ENCODE measurements around the gene MAP2K4.
"Not testable (repeated sequence)": the region's sequence is repeated elsewhere in the genome, so short reads cannot be mapped to it uniquely, and the experiment has no call there.

Gene MAP2K4

GRCh38 chr17:12020642-12021622 is at the start of gene MAP2K4:
Gene MAP2K4, plus strand, starts transcription at chr17:12020877. Its CDS starts 10 bp downstream, at chr17:12020887.
- peak; percentile 96 for DNase-seq

DNA sequence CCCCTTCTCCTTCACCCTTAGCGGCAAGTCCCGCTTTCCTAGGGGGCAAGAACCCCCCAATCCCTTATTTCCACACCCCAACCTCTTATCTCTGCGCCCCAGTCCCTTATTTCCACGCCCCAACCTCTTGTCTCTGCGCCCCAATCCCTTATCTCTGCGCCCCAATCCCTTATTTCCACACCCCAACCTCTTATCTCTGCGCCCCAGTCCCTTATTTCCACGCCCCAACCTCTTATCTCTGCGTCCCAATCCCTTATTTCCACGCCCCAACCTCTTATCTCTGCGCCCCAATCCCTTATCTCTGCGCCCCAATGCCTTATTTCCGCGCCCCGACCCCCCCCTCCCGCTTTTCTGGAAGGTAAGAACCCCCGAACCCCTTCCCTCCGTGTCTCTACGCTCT is 47.9 kb upstream of the MAP2K4 start:
- DNase-seq: not testable (repeated sequence)

DNA sequence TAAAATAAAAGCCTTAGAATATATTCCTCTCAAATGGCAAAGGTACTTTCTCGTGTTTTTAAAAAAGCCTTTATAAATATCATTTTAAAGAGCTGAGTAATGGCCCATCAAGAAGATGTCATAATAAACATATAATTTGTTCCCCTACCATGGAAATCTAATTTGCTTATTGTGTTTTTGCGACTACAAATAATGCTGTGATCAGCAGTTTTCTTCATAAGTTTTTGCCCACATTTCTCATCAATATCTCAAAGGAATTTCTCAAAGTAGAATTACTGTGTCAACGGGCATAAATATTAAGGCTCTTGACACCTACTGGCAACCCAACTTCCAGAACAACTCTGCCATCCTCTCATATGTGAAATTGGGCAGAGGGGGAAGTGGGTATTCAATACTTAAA is 40.9 kb upstream of the MAP2K4 start:
- DNase-seq: no peak

DNA sequence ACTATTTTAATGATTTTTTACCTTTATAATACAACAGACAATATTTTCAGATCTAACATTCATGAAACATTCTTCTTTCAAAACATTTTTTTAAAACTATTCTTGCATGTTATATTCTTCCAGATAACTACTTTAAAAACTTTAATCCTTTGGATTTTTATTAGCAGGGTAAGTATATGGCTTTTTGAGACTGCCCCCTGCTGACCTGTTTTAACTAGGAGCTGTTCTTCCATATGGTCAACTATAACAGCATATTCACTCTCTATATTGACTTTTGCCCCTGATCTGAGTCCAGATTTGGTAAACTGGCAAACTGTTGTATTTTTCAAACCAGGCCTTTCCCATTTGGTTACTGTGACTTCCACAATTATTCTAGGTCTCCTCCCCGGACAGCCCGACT is 39.9 kb upstream of the MAP2K4 start:
- DNase-seq: no peak

DNA sequence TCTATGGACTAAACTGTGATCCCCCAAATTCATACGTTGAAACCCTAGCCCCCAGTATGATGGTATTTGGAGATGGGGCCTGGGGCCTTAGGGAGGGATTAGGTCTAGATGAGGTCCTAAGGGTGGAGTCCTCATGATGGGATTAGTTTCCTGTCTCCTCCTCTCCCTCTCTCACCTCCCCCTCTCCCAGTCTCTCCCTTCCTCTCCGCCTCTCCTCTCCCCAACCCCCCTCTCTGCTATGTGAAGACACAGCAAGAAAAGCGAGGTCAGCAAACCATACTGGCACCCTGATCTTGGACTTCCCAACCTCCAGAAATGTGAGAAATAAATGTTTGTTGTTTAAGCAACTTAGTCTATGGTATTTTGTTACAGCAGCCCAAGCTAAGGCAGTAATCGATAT is 38.8 kb upstream of the MAP2K4 start:
- no peak for DNase-seq

- DNase-seq: no peak
Observed at GRCh38 chr17:11986179-11986941, 34.3 kb upstream of the MAP2K4 start.

GRCh38 chr17:11986942-11987329 is 33.7 kb upstream of the MAP2K4 start:
- DNase-seq: no peak

GRCh38 chr17:11990363-11990983 is 30.2 kb upstream of the MAP2K4 start:
- no peak for DNase-seq

DNA sequence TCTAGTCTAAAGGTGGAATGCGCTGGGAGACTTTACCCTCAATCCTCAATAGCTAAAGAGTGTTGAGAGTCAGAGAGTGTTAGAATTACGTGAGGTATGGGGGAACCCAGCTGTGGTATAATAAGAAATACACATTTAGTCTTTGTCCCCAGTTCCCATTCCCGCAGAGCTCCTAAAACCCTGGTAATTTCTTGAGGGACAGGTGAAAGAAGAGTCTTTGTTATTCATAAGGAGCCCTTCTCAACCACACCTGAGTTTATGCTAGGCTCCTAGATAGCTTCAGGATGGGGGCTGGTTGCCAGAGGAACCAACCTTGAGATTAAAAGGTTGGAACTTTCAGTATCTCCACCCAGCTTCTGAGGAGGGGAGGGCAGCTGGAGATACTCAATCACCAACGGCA is 29.2 kb upstream of the MAP2K4 start:
- no peak for DNase-seq

DNA sequence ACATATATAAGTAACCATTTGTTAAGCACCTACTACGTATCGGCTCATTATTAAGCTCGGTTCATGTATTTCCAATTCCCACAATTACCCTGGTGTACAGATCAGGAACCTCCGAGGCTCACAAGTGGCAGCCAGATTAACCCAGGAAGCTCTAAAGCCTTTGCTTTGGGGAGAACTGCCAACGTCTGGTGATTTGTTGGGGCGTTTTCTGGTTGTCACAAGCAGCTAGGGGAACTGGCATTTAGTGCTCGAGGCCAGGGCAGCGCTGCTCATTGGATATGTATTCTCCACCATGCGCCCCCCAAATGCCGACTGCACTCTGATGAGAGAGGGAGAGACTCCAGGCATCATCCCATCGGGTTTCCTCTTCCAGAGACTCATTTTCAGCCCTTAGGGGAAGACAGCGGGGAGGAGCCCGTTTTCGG is 23.9 kb upstream of the MAP2K4 start:
- peak; percentile 33 for DNase-seq

DNA sequence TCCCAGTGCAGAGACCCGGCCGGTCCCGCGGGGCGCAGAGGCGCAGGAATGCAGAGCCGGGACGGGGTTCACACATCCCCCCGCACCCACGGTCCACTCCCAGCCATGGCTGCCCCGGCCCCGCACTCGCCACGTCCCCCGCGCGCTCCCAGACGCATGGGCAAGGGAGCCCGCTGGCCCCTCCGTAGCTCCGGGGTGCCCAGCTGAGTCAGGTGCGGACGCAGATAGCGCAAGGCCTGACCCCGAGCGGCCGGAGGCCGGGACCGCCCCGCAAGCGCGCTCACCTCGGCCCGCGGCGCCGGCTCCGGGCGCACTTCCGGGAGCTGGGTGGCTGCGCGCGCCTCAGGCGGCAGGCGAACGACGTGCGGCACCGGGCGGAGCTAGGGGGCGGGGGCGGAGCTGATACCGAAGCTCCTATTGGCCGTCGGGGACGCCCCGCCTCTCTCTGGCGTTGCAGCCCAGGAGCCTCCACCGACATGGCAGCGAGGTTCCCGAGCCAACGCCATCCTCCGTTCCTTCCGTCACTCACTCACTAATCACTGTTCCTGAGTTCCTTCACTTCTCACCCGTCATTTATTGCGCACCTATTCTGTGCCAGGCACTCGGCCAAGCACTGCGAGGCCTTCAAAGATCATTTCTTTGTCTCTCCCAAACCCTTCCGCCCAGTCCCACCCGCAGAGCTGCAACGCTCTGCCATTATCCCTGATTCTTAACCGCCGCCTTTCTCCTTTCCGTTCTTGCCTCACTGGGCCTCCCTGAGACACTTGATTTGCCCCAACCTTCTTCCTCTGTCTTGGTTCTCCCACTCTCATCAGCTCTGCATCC is 23.3 kb upstream of the MAP2K4 start, which contains the start of gene ZNF18:
Gene ZNF18 (minus strand): TSS at position 329 of the 825 bp plus-strand sequence. CDS start 4,646 bp downstream, outside the sequence.
- DNase-seq: peak; percentile 93

DNA sequence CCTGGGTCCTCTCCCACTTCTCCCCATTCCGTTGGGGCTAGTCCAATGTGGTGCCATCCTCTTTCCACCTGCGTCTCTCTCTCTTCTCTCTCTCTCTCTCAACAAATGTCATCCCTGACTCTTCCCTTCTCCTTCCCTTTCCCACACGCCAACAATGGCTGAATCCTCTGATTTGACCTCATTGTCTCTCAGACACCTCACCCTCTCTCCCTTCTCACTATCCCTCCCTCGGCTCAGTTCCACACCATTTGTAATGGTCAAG is 22.8 kb upstream of the MAP2K4 start:
- no peak for DNase-seq

DNA sequence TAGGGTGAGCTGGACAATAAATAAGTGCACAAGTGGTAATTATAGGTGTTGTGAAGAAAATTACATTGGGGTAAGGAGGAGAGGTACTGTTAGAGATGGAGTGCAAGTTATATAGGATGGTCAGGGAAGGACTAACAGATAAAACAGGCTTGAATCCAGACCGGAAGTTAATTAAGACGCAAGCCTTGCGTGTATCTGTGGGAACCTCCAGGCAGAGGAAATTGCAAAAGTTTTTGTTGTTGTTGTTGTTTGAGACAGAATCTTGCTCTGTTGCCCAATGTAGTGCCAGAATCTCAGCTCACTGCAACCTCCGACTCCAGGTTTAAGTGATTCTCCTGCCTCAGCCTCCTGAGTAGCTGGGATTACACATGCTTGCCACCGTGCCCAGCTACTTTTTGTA is 21.0 kb upstream of the MAP2K4 start:
- DNase-seq: no peak

- DNase-seq: no peak
Observed at GRCh38 chr17:12007466-12007865, 13.2 kb upstream of the MAP2K4 start.

DNA sequence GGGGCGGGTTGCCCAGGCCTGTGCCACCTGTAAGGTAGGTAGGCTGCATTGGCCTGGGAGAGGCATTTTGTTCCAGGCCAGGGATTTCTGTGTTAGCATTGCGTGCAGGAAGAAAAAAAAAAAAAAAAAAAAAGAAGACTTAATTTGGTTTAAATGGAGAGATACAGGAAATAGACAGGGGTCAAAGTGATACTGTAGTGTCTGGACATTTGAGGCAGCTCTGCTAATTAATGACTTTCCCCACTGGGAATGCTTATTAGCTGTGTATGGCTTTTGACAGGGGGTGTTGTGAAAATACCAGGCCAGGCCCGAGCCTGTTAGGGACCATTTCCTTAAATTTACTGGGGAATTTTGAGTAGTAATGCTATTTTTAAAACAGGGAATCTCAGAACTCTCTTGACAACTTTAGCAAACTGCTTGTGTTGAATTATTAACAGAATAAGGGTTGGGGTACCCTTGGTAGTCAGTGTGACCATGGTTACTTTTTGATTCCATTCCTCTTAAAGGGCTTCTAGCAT is 1.0 kb downstream of the MAP2K4 start:
- DNase-seq: no peak

DNA sequence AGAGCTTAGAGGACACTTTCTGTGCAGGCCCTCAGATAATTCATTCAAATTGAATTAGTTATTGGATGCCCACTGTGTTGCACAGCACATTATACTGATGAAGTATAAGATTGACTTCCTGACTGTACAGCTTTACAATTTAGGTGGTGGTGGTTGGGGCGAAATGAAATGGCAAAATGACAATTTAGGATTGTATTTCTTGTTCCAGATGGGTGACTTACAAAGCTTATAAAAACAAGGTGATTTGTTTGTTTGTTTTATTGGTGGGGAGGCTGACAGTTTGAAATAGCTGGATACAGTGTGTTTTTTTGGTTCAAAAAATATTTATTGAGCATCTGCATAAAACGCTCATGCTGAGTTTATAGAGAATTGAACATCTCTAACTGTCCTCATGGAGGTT is 1.6 kb downstream of the MAP2K4 start:
- no peak for DNase-seq

GRCh38 chr17:12024327-12024726 is 3.6 kb downstream of the MAP2K4 start:
- DNase-seq: no peak

GRCh38 chr17:12027658-12028057 is 7.0 kb downstream of the MAP2K4 start:
- no peak for DNase-seq

DNA sequence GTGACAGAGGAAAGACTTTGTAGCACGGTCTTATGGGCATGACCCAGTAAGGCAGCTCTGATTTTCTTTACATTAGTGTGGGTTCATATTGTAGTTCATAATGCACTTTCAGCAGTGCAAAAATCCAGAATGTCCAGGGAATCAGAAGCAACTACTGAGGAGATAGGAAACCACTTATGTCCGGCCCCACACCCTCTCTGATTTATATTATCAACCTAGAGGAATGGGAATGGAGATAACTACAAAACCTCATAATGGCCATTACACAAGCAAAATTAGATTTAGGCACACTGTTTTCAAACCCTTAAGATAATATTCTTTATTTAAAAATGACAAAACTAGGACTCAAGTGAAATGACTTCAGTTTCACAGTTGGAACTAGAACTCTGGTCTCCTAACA is 7.9 kb downstream of the MAP2K4 start:
- DNase-seq: no peak

GRCh38 chr17:12034538-12034937 is 13.9 kb downstream of the MAP2K4 start:
- no peak for DNase-seq

GRCh38 chr17:12035673-12036072 is 15.0 kb downstream of the MAP2K4 start:
- DNase-seq: no peak

DNA sequence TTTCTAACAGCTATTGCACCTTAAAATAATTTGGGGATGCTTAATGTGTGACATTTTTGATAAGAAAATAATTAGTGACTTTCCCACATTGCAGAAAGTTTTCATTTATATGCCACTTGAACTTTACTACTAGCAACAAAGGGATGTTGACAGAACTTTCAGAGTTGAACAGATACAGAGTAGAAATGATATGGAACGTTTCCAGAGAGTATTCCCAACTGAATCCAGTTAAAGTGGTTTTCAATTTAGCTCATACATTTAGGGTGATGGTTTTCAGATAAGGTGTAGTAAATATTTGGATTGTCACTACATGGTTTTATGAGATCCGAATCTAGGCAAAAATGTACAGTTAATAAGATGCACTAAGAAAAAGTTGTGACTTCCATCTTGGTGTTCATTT is 17.3 kb downstream of the MAP2K4 start:
- DNase-seq: no peak

Data from activated T-cell treated with anti-CD3 and anti-CD28 coated beads for 4 hours (primary cell).